B cell (primary cell): ENCODE measurements around the gene CTPS2.

Experiments
- CTCF ChIP-seq: fragments of 200-600 bp; IDR thresholded peaks from one replicate; pipeline ENCODE4 v1.8.0; 2022; ENCODE audit warnings: antibody characterized with exemption, mild to moderate bottlenecking
- EZH2 ChIP-seq: IDR thresholded peaks from 2 replicates; pipeline ENCODE4 v1.6.1; 2012; ENCODE audit warnings: borderline replicate concordance, low read depth, mild to moderate bottlenecking, moderate library complexity, low read length; ENCODE audit not compliant: insufficient read depth, poor library complexity, severe bottlenecking

- TF ChIP-seq EZH2 (no peak), CTCF (no peak)
Observed at GRCh38 chrX:16725072-16725471, 12.6 kb upstream of the CTPS2 start.
